ENCODE measurements around the gene NME1.
"Not testable (repeated sequence)": the region's sequence is repeated elsewhere in the genome, so short reads cannot be mapped to it uniquely, and the experiment has no call there.

Gene NME1

DNA sequence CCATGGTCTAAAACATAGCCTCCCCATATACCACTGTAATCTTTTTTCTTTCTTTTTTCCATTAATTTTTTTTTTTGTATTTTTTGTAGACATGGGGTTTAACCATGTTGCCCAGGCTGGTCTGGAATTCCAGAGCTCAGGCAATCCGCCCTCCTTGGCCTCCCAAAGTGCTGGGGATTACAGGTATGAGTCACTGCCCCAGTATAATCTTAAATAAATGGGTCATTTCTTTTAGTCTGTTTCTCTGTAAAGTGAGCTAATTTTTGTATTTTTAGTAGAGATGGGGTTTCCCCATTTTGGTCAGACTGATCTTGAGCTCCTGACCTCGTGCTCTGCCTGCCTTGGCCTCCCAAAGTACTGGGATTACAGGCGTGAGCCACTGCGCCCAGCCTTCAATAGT, 5.7 kb upstream of the NME1 start:
- no peak for DNase-seq

DNA sequence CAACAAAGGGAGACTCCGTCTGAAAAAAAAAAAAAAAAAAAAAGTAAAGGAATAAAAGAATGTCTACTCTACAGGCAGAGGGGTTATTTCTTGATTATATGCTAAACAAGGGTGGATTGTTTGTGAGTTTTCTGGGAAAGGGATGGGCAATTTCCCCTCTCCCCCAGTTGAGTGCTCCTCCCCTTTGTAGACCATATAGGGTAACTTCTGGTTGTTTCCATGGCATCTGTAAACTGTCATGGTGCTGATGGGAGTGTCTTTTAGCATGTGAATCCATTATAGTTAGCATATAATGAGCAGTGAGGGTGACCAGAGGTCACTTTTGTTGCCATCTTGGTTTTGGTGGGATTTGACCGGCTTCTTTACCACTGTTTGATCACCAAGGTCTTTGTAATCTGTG, 4.2 kb upstream of the NME1 start:
- DNase-seq: no peak

DNA sequence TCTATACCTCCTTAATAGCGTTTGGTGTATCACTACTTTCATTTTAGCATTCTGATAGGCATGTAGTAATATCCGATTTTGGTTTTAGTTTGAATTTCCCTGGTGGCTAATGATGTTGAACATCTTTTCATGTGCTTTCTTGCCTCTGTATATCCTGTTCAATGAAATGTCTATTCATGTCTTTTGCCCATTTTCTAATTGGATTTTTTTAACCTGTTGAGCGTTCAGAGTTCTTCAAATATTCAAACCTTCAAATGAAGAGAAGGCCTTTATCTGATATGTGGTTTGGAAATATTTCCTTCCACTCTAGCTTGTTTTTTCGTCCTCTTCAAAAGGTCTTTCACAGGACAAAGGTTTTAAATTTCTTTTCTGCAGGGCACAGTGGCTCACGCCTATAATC, 2.4 kb upstream of the NME1 start:
- no peak for DNase-seq

DNA sequence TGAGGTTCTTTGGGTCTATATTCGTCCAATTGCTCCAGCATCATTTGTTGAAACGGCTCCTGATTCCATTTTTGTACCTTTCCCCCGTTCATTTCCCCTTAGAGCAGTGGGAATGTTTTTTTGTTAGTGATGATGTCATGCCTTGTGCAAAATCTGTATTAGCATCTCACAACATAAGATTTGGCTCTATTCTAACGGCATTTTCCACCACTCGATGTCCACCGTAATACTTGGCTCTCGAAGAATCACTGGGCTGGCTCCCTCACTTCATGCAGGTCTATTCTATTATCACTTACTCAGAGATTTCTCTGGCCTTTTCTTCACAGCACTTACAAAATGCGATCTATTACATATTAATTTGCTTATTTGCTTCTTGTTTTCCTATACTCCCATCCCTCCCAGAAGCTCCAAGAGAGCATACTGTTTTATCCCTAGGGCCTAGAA, 571 bp upstream of the NME1 start:
- DNase-seq: no peak

DNA sequence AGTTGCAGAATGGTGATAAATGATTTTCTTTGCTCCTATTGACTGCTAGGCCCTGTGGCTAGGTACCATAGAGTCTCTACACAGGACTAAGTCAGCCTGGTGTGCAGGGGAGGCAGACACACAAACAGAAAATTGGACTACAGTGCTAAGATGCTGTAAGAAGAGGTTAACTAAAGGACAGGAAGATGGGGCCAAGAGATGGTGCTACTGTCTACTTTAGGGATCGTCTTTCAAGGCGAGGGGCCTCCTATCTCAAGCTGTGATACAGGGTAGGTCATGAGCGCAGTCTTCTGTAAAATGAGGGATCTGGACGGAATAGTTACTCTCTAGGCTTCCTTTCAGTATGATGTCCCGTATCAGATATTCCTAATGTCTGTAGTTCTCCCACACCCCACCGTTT, 817 bp downstream of the NME1 start:
- peak; percentile 49 for DNase-seq

DNA sequence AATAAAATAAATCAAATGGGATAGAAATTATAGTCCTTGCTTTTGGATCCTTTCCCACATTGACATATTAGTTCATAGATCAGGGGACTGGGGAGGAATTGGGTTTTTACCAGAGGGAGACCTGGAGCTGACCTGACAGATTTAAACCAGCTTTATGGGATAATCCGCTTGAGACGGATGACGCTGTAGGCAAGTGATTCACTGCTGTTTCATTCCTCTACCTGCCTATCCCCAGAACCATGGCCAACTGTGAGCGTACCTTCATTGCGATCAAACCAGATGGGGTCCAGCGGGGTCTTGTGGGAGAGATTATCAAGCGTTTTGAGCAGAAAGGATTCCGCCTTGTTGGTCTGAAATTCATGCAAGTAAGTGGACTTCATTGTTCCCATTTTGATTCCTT, 2.1 kb downstream of the NME1 start:
- no peak for DNase-seq

DNA sequence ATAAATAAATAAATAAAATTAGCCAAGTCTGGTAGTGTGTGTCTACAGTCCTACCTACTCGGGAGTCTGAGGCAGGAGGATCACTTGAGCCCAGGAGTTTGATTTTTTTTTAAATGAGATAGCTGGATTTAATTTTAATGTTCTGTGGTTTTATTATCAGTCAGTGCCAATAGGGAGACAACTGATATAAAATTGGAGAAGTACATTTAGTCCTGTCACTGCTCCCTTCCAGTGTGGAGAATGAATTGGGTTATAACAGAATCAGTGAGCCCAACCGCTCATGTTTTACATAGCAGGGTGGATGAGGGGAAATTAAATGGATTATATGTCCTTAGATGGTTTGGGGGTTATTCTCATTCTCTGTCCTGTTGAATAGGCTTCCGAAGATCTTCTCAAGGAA, 6.2 kb downstream of the NME1 start:
- DNase-seq: no peak

DNA sequence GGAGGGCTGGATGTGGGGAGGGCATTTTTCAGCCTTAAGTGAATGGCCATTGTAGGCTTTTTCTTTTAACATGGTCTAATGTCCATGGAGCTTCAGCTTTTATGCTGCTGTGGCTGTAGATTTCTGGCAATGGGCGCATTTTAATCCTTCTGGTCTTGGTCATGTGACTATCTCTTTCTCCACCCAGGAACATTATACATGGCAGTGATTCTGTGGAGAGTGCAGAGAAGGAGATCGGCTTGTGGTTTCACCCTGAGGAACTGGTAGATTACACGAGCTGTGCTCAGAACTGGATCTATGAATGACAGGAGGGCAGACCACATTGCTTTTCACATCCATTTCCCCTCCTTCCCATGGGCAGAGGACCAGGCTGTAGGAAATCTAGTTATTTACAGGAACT, 8.2 kb downstream of the NME1 start:
- DNase-seq: no peak

DNA sequence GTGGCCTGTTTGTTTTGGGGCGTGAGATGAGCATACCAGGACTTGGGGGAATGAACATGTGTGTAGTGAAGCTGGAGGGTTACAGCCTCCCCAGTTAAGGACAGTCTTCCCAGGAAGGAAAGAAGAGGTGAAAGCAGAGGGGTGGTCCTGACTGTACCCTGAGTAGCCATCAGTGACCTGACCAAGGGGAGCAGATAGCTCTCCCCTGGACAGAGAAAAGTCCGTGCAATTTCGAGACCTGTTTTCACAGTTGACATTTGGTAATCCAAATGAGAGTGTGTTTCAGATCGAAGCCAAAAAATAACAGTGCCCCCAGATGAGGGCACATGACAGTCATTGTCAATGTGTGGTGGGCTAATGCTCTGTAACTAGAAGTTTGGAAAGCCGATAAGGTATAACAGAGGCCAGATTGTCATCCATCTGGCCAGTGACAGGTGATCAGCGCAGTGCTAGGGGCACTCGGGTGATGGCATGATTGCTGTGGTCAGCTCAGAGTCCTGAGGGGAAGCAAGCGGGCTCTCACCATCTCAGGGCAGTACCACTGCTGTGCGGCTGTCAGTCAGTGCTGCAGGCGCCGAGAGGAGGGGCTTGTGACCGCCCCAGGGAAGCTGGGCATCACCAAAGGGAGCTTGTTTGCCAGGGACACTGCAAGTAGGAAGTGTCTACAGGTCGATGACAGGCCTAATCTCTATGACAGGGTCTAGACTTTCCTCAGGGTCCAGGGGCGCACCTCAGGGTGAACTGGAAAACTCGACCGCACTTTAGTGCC, 11.7 kb downstream of the NME1 start:
- DNase-seq: peak; percentile 64

DNA sequence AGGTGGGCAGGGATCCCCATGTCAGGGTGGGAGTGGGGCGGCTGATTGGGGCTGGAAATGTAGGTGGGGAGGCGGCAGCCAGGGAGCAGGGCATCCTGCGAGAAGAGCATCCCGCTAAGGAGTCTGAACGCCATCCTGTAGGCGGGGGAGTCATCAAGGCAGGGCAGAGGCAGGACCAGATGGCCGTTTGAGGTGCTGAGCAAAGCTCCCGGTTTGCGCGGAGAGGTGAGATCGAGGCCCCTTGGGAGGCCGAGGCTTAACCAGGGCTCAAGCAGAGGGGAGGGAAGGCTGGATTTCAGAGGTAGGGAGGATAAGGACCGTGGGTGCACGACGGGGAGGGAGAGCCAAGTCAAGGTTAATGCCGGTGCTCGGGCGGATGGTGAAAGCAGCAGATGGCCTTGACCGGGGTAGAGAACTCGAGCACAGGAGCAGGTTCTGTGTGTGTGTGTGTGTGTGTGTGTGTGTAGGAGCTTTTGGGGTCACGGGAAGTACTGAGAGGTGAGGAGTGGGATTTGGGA, 12.4 kb downstream of the NME1 start:
- peak; percentile 86 for DNase-seq

DNA sequence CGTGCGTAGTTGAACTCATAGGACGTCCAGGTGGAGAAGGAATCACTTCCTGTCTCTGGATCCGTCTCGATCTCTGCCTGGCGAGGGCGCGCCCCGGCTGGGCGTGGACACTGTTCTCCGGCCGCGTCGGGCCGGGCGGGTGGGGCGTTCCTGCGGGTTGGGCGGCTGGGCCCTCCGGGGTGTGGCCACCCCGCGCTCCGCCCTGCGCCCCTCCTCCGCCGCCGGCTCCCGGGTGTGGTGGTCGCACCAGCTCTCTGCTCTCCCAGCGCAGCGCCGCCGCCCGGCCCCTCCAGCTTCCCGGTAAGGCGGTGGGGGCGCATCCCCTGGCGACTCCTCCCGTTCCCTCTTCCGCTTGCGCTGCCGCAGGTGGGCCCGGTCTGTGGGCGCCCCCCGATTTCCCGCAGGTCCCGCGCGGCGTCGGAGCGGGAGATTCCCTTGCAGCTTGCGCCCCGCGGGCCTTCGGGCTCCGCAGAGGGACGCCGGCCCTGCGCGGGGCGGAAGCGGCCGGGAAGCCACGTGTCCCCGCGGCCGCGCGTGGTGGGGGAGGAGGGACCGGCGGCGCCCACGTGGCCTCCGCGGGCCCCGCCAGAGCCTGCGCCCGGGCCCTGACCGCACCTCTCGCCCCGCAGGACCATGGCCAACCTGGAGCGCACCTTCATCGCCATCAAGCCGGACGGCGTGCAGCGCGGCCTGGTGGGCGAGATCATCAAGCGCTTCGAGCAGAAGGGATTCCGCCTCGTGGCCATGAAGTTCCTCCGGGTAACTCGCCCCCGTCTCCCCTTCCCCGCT, 13.0 kb downstream of the NME1 start, which contains the start of gene NME2:
Gene NME2 (plus strand): TSS at position 214 of the 789 bp plus-strand sequence. CDS start 420 bp downstream, at position 634.
- DNase-seq: peak; percentile 86

DNA sequence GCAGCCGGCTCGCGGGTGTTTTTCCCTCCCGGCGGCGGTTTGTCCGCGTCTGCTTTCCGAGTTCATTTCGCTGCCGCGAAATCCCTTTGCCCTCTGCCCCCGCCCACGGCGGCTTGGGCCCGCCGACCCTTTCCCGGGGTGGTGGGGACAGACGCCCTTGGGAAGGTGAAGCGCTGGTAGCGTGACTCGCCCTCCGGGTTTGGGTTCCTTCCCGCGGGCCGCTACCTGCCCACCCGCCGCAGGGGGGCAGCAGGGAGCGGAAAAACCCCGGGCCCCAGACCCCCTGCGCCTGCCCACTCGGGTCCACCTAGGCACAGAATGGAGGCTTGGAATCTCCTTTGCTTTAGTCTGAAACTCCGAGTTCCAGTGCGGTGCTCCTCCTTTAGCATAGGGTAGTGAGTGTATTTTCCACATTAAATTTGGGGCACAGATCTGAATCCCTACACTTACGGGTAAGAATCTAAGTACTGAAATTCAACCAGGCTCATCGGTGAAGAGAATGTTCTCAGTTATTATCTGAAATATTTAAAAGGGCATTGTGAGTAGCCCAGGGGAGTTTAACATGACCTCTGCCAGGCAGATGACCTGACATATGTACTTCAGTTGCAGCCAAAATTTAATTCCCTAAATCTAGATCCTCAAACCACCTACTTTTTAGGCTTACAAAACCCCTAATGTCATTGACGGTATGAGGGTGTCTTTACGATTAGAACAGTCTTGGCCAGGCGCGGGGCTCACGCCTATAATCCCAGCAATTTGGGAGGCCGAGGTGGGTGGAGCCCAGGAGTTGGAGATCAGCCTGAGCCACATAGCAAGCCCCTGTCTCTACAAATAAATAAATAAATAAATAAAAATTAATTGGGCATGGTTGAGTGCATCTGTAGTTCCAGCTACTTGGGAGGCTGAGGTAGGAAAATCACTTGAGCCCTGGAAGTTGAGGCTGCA, 13.9 kb downstream of the NME1 start:
- peak; percentile 54 for DNase-seq

DNA sequence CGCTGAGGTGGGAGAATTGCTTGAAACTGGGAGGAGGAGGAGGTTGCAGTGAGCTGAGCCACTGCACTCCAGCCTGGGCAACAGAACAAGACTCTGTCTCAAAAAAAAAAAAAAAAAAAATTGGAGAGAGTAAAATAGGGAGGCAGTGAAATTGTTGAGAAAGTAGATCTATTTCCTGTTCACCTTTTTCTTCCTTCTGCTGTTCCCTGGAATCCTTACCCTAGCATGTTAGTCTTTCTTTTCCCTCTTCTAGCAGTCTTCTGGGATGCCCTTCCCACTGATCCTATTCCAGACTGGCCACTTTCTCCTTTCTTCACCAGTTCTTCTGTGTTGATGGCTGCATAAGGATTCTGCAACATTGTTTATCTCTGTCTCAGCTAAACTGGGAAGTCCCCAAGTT, 16.0 kb downstream of the NME1 start:
- no peak for DNase-seq

DNA sequence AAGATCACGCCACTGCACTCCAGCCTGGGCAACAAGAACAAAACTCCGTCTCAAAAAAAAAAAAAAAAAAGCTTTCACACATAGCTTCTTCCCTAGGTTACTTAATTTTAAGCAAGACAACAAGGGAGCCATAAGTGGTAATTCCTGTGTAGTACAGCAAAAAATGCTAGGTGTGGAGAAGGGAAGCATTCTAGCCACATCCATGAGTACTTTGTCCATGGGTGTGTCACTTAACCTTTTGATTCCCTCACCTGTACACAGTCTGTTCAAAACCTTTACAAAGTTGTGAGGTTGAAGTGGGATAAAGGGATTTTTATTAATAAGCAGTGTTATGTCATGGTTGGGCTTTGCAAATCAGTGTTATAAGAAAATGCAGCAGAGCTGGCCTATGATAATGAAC, 17.4 kb downstream of the NME1 start:
- DNase-seq: no peak

DNA sequence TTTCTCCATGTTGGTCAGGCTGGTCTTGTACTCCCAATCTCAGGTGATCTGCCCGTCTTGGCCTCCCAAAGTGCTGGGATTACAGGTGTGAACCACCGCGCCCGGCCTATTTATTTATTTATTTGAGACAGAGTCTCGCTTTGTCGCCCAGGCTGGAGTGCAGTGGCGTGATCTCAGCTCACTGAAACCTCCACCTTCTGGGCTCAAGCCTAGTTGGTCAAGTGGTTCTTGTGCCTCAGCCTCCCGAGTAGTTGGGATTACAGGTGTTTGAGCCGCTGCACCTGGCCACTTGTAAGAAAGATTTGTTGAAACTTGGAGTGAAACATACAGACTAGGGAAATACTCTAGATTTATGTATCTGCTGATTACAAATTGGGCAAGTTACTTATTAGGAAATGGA, 18.7 kb downstream of the NME1 start:
- not testable (repeated sequence) for DNase-seq

DNA sequence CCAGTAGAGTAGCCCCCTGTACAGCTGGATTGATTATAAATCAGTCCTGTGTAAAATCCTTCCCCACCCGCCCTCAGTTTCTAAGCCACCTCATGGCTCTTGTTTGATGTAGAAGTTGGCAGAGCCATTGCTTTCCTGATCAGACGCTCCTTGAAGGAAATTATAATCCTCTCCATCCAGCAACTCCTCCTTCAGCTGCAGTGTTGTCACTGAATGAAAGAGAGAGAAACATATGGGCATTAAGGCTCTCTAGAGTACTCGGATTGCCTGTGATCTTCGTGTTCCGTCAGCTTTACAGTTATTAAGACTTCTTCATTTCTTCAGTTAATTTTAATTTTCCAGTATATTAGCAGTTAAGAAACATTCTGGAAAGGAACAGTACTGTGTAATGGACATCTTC, 27.1 kb downstream of the NME1 start:
- DNase-seq: no peak

DNA sequence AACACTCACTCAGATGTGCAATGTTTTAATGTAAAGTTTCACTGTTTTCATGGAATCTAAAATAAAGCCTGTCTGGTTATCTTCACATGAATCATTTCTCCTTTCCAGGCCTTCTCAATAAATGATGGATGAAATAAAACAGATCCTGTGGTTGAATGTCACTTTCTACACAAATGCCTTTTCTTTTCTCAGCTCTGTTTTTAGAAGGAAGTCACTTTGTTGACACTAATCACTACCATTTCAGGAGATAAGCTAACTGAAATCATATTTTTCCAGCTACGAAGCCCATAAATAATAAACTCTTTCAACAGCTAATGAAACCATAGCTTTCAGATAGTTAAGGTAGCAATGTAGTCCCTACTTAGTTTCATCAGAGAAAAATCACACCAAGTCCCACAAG, 30.8 kb downstream of the NME1 start:
- no peak for DNase-seq

DNA sequence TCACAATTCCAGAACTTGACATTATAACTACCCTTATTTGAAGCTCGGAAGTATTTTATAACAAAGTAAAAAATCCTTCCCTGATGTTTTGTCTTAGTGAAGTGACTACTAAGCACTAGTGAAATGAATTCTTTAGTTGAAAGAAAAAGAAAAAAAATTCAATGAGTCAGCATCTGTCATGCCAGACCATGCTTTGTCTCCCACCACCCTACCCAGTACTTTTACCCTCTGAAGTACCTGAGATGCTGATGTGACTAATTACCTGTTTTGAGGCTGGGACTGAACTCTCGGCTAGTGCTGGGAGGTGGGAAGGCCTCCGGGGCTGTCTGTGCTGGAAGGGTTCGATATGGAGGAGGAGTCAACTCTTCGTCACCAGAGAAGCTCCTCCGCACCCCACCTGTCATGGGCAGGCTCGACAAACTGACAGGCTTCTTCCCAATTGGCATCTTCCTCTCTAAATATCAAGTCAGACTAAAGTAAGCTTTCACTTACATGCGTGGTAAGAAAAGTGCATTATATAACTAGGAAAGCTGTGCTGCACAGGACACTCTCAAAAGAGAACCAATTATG, 32.5 kb downstream of the NME1 start:
- no peak for DNase-seq

DNA sequence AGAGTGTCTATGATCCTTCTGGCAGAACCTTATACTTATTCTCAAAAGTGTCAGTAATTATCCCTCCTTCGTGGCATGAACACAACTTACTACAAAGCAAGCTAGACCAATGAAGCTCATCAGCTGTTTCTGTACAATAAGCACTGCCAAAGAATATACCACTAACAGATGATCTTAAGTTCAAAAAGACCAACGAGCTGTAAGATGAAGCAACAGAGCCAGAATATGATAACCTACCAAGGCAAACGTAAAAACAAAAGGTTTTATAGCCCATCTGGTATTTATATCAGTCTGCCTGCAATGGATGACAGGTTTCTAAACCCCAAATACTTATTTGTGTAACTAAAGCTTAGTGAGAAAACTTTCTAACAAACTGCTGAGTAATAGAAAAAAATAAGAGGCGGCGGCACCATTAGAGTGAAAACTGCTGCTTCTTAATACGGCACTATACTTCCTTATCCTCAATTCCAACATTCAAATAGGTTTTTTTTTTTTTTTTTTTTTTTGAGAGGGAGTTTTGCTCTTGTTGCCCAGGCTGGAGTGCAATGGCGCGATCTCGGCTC, 35.0 kb downstream of the NME1 start:
- peak; percentile 23 for DNase-seq

DNA sequence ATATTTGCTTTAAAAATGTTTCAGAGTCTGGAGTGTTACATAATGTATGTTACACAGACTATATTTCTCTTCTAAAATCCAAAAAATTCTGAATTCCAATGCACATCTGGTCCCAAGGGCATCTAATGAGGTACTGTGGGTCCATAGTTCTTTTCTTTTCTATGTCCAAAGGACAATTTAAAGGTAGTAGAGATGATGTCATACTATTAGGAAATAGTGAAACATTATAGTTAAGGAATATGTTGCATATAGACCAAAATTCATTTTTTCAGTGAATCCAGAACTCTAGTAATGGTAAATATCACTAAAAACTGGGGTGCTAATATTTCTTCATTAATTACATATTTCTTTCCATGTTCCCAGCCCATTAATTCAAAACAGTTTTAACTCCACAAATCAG, 35.8 kb downstream of the NME1 start:
- no peak for DNase-seq

DNA sequence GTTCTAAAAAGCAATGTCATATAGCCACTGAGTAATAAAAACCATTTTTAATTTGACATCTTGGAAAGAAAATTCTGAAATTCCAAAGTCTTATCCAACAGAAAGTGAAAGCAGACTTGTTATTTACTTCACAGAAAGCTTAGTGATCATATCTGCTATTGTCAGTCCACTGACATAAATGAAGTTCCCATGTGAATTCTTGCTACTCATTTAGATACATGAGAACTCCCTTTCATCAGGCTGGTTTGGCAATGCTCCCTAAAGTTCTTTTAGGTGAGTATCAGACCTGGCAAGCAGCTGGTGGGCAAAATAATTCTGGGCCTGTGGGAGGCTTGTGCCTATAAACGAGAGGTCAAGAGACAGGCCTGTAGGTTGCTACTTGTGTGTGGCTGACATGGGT, 36.3 kb downstream of the NME1 start:
- no peak for DNase-seq

DNA sequence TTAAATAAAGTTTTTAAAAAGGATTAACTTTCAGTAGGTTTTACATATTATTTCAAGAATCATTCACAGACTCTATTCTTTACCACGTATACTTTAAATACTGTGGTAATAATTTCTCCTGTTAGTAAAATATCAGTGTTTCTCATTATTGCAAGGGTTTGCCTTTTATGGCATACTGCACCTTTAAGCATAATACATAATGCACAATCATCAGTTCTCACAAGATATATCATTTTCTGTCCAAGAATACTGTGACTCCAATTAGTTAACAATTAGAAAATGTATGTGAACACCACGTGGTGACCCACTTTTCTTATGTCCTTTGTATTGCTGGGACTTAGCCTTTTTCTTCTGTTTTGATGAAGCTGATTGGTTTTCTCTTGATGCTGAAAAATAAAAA, 38.5 kb downstream of the NME1 start:
- no peak for DNase-seq

All from NCI-H2171 treated with DMSO at 0.1 percent for 48 hours (cell line).